GM23338 (cell line): ENCODE measurements around the gene CD44. TPM values are rescaled to one million over a fixed set of nuclear protein-coding genes. Genes with fewer than 3 reads are reported as not detected.

ENCODE experiments used
- ATAC-seq: fragments of 200-7000 bp; cut with Tn5 transposase; 3 replicates; pipeline ENCODE4 v1.9.1; 2020
- DNase-seq: peaks from one replicate; pipeline ENCODE4 v3.0.0-alpha.2; 2015; ENCODE audit warnings: low spot score
- H2AFZ ChIP-seq: fragments of 200-600 bp; sonication (generic); 2 replicates; pipeline ENCODE4 v1.8.0; 2016; ENCODE audit warnings: antibody characterized with exemption, mild to moderate bottlenecking, moderate library complexity
- H3F3A ChIP-seq: fragments of 200-600 bp; sonication (generic); replicated peaks from 2 replicates; pipeline ENCODE4 v1.8.0; 2017; ENCODE audit warnings: antibody characterized with exemption, mixed run types, low read depth
- H3K27ac ChIP-seq: fragments of 200-600 bp; sonication (generic); 2 replicates; pipeline ENCODE4 v1.6.1; 2016; ENCODE audit warnings: low read depth
- H3K27me3 ChIP-seq: fragments of 200-600 bp; sonication (generic); 2 replicates; pipeline ENCODE4 v1.8.0; 2016; ENCODE audit warnings: mild to moderate bottlenecking, mixed run types, moderate library complexity; ENCODE audit not compliant: insufficient read depth
- H3K36me3 ChIP-seq: fragments of 200-600 bp; sonication (generic); 2 replicates; pipeline ENCODE4 v1.8.0; 2016; ENCODE audit warnings: mild to moderate bottlenecking; ENCODE audit not compliant: insufficient read depth
- H3K4me1 ChIP-seq: fragments of 200-600 bp; sonication (generic); 2 replicates; pipeline ENCODE4 v1.8.0; 2016; ENCODE audit warnings: mild to moderate bottlenecking, moderate library complexity; ENCODE audit not compliant: insufficient read depth
- H3K4me2 ChIP-seq: fragments of 200-600 bp; sonication (generic); 2 replicates; pipeline ENCODE4 v1.7.1; 2017; ENCODE audit warnings: mixed run types
- H3K4me3 ChIP-seq: fragments of 200-600 bp; sonication (generic); 2 replicates; pipeline ENCODE4 v1.6.1; 2016; ENCODE audit warnings: mixed run types
- H3K79me2 ChIP-seq: fragments of 200-600 bp; sonication (generic); replicated peaks from 2 replicates; pipeline ENCODE4 v1.8.0; 2017; ENCODE audit warnings: mild to moderate bottlenecking; ENCODE audit not compliant: insufficient read depth
- H3K9me2 ChIP-seq: fragments of 200-600 bp; sonication (generic); 2 replicates; pipeline ENCODE4 v1.8.0; 2017; ENCODE audit not compliant: insufficient read depth
- H4K20me1 ChIP-seq: fragments of 200-600 bp; sonication (generic); replicated peaks from 2 replicates; pipeline ENCODE4 v1.8.0; 2017; ENCODE audit warnings: mild to moderate bottlenecking; ENCODE audit not compliant: insufficient read depth
- H3K27ac Mint-ChIP-seq: 2 replicates; pipeline ENCODE4 v1.8.0; 2020; ENCODE audit warnings: inconsistent platforms, mild to moderate bottlenecking, moderate library complexity, mixed read lengths
- H3K27me3 Mint-ChIP-seq: 3 replicates; pipeline ENCODE4 v1.8.0; 2022; ENCODE audit warnings: low read depth, mild to moderate bottlenecking, moderate library complexity, mixed read lengths, inconsistent platforms; ENCODE audit not compliant: insufficient read depth, poor library complexity
- H3K36me3 Mint-ChIP-seq: 3 replicates; pipeline ENCODE4 v1.8.0; 2021; ENCODE audit warnings: low read depth, mild to moderate bottlenecking, inconsistent platforms, moderate library complexity, mixed read lengths
- H3K4me1 Mint-ChIP-seq: 3 replicates; pipeline ENCODE4 v1.8.0; 2020; ENCODE audit warnings: mild to moderate bottlenecking, inconsistent platforms, mixed read lengths
- H3K4me3 Mint-ChIP-seq: 3 replicates; pipeline ENCODE4 v1.8.0; 2021; ENCODE audit warnings: moderate library complexity, mild to moderate bottlenecking, inconsistent platforms, mixed read lengths
- H3K9me3 Mint-ChIP-seq: 3 replicates; pipeline ENCODE4 v1.8.0; 2020; ENCODE audit warnings: moderate library complexity, mild to moderate bottlenecking, inconsistent platforms, mixed read lengths
- CREB1 ChIP-seq: fragments of 250-450 bp; sonication (Bioruptor Pico); IDR thresholded peaks from 2 replicates; pipeline ENCODE4 v1.5.0; 2020; ENCODE audit warnings: low read depth, mild to moderate bottlenecking, moderate library complexity
- EZH2 ChIP-seq: fragments of 200-600 bp; sonication (generic); IDR thresholded peaks from one replicate; pipeline ENCODE4 v1.8.0; 2017; ENCODE audit warnings: antibody characterized with exemption, mild to moderate bottlenecking, low read depth; ENCODE audit not compliant: unreplicated experiment
- JUNB ChIP-seq: IDR thresholded peaks from one replicate; pipeline ENCODE4 v1.6.1; 2016; ENCODE audit warnings: antibody characterized with exemption; ENCODE audit not compliant: unreplicated experiment
- NANOG ChIP-seq: IDR thresholded peaks from 2 replicates; pipeline ENCODE4 v1.6.1; 2016; ENCODE audit warnings: antibody characterized with exemption, borderline replicate concordance
- POLR2AphosphoS5 ChIP-seq: IDR thresholded peaks from 2 replicates; pipeline ENCODE4 v1.6.1; 2016; ENCODE audit warnings: antibody characterized with exemption, low read depth
- STAT1 ChIP-seq: IDR thresholded peaks from one replicate; pipeline ENCODE4 v1.6.1; 2016; ENCODE audit warnings: antibody characterized with exemption; ENCODE audit not compliant: unreplicated experiment
- ZNF114 ChIP-seq: fragments of 250-450 bp; sonication (Bioruptor Pico); IDR thresholded peaks from 2 replicates; pipeline ENCODE4 v1.5.0; 2020; ENCODE audit warnings: mild to moderate bottlenecking, moderate library complexity
- ZNF331 ChIP-seq: fragments of 250-450 bp; sonication (Bioruptor Pico); IDR thresholded peaks from 2 replicates; pipeline ENCODE4 v1.5.0; 2020; ENCODE audit warnings: low read depth, mild to moderate bottlenecking, moderate library complexity
- polyA plus RNA-seq: library from polyadenylated mRNA; unstranded; fragments of >200 nt; fragmentation: Nextera tagmentation; extraction: Ambion mirVana; gene quantifications from 2 replicates; pipeline ENCODE4 v1.2.1, GENCODE V29; 2016
- total RNA-seq: library from RNA; depleted of rRNA; stranded (reverse); fragments of >200 nt; shearing (Covaris generic); gene quantifications from 2 replicates; pipeline ENCODE4 v1.2.3, GENCODE V29; 2014
- TF ChIP-seq, protein P1 (sequence below): IDR thresholded peaks from 2 replicates; pipeline ENCODE4 v1.6.1; 2016; ENCODE audit warnings: antibody characterized with exemption
- TF ChIP-seq, protein P2 (sequence below): fragments of 250-450 bp; sonication (Bioruptor Pico); IDR thresholded peaks from 2 replicates; pipeline ENCODE4 v1.5.0; 2020; ENCODE audit warnings: mild to moderate bottlenecking, moderate library complexity
- TF ChIP-seq, protein P3 (sequence below), 2 experiments: fragments of 200-600 bp in 1 of 2; sonication (generic) in 1 of 2; conservative IDR thresholded peaks; 2 replicates each; pipeline versions ENCODE4 v1.5.1 to v1.6.1; 2016 to 2017; ENCODE audit warnings: antibody characterized with exemption in 2 of 2, low read depth in 2 of 2, mild to moderate bottlenecking in 2 of 2, moderate library complexity in 1 of 2

The CD44 gene
- total and polyA plus RNA-seq, 2 experiments from 2014 or later = 4.0 to 10.1 TPM

DNA sequence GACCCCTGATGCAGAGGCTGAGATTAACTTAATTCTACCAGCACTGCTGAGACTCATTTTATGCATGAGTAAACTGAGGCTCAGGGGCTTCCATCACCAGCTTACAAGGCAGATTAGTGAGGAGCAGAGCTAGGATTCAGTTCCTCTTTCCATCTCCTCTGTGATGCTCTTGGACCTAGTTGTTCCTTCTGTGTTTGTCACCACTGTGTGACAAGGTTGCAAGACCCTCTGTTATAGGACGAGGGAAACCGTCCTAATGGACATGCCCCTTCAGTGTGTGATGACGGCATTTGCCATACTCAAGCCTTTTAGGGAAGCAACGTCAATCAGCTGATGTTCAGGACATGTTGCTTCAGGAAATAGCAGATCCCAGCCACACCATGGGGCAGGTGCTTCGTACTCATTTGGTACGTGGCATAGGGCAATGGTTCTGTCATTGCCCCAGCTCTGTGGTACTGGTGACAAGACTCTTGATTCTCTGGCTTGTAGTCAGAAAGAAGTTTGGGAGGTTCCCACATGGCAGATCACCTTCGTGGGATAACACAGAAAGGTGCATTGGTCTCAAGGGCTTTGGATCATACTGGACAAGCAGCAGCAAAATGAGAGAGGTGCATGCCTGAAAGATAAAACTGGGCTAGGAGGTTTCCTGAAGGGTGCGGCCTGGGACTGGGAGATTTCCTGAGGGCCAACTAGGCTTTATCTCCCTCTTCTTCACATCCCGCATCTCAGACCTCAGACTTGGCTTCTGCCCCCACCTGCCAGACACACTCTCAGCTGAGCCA is 23.9 kb upstream of the CD44 start:
- H2AFZ ChIP-seq = peak overlapping the region; percentile 69
- H3K27me3 ChIP-seq = no peaks in the 10 kb centered on the region
- TF ChIP-seq ZNF114 (CRISPR knock-in tag) = no peak
- no peak for TF ChIP-seq CREB1 (CRISPR knock-in tag)
- TF ChIP-seq, protein P1, sequence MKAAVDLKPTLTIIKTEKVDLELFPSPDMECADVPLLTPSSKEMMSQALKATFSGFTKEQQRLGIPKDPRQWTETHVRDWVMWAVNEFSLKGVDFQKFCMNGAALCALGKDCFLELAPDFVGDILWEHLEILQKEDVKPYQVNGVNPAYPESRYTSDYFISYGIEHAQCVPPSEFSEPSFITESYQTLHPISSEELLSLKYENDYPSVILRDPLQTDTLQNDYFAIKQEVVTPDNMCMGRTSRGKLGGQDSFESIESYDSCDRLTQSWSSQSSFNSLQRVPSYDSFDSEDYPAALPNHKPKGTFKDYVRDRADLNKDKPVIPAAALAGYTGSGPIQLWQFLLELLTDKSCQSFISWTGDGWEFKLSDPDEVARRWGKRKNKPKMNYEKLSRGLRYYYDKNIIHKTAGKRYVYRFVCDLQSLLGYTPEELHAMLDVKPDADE = no peak
- no peak for TF ChIP-seq STAT1
- TF ChIP-seq JUNB = no peak
- TF ChIP-seq POLR2AphosphoS5 = no peak
- no peak for TF ChIP-seq NANOG
- TF ChIP-seq, protein P2, sequence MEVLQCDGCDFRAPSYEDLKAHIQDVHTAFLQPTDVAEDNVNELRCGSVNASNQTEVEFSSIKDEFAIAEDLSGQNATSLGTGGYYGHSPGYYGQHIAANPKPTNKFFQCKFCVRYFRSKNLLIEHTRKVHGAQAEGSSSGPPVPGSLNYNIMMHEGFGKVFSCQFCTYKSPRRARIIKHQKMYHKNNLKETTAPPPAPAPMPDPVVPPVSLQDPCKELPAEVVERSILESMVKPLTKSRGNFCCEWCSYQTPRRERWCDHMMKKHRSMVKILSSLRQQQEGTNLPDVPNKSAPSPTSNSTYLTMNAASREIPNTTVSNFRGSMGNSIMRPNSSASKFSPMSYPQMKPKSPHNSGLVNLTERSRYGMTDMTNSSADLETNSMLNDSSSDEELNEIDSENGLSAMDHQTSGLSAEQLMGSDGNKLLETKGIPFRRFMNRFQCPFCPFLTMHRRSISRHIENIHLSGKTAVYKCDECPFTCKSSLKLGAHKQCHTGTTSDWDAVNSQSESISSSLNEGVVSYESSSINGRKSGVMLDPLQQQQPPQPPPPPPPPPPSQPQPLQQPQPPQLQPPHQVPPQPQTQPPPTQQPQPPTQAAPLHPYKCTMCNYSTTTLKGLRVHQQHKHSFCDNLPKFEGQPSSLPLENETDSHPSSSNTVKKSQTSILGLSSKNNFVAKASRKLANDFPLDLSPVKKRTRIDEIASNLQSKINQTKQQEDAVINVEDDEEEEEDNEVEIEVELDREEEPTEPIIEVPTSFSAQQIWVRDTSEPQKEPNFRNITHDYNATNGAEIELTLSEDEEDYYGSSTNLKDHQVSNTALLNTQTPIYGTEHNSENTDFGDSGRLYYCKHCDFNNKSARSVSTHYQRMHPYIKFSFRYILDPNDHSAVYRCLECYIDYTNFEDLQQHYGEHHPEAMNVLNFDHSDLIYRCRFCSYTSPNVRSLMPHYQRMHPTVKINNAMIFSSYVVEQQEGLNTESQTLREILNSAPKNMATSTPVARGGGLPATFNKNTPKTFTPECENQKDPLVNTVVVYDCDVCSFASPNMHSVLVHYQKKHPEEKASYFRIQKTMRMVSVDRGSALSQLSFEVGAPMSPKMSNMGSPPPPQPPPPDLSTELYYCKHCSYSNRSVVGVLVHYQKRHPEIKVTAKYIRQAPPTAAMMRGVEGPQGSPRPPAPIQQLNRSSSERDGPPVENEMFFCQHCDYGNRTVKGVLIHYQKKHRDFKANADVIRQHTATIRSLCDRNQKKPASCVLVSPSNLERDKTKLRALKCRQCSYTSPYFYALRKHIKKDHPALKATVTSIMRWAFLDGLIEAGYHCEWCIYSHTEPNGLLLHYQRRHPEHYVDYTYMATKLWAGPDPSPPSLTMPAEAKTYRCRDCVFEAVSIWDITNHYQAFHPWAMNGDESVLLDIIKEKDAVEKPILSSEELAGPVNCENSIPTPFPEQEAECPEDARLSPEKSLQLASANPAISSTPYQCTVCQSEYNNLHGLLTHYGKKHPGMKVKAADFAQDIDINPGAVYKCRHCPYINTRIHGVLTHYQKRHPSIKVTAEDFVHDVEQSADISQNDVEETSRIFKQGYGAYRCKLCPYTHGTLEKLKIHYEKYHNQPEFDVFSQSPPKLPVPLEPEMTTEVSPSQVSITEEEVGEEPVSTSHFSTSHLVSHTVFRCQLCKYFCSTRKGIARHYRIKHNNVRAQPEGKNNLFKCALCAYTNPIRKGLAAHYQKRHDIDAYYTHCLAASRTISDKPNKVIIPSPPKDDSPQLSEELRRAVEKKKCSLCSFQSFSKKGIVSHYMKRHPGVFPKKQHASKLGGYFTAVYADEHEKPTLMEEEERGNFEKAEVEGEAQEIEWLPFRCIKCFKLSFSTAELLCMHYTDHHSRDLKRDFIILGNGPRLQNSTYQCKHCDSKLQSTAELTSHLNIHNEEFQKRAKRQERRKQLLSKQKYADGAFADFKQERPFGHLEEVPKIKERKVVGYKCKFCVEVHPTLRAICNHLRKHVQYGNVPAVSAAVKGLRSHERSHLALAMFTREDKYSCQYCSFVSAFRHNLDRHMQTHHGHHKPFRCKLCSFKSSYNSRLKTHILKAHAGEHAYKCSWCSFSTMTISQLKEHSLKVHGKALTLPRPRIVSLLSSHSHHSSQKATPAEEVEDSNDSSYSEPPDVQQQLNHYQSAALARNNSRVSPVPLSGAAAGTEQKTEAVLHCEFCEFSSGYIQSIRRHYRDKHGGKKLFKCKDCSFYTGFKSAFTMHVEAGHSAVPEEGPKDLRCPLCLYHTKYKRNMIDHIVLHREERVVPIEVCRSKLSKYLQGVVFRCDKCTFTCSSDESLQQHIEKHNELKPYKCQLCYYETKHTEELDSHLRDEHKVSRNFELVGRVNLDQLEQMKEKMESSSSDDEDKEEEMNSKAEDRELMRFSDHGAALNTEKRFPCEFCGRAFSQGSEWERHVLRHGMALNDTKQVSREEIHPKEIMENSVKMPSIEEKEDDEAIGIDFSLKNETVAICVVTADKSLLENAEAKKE (CRISPR knock-in tag) = no peak
- no peak for TF ChIP-seq ZNF331 (CRISPR knock-in tag)
- TF ChIP-seq, protein P3, sequence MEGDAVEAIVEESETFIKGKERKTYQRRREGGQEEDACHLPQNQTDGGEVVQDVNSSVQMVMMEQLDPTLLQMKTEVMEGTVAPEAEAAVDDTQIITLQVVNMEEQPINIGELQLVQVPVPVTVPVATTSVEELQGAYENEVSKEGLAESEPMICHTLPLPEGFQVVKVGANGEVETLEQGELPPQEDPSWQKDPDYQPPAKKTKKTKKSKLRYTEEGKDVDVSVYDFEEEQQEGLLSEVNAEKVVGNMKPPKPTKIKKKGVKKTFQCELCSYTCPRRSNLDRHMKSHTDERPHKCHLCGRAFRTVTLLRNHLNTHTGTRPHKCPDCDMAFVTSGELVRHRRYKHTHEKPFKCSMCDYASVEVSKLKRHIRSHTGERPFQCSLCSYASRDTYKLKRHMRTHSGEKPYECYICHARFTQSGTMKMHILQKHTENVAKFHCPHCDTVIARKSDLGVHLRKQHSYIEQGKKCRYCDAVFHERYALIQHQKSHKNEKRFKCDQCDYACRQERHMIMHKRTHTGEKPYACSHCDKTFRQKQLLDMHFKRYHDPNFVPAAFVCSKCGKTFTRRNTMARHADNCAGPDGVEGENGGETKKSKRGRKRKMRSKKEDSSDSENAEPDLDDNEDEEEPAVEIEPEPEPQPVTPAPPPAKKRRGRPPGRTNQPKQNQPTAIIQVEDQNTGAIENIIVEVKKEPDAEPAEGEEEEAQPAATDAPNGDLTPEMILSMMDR (conservative IDR thresholded peaks at IDR 0.05; ENCODE audit: low read depth in 2 of 2) = no peak
- no peak for TF ChIP-seq EZH2
- H3K9me2 ChIP-seq = peaks cover 3% of the 10 kb centered on the region; the same call in 1 of the 2 replicates
- H3K4me2 ChIP-seq = no peak overlapping the region
- Mint-ChIP-seq H3K4me3 (no peak overlapping the region), H3K27me3 (peaks cover 3% of the 10 kb centered on the region), H3K4me1 (peaks cover 4% of the 10 kb centered on the region; the same call in 1 of the 3 replicates), H3K9me3 (no peaks in the 10 kb centered on the region), H3K36me3 (no peaks in the 10 kb centered on the region), H3K27ac (no peak overlapping the region)
- H3K79me2 ChIP-seq = no peaks in the 10 kb centered on the region
- H3F3A ChIP-seq = no peaks in the 10 kb centered on the region
- no peaks in the 10 kb centered on the region for H3K36me3 ChIP-seq
- no peak overlapping the region for H3K27ac ChIP-seq
- DNase-seq (no peak), ATAC-seq (no peak)
- H4K20me1 ChIP-seq = no peaks in the 10 kb centered on the region
- no peak overlapping the region for H3K4me3 ChIP-seq
- no peaks in the 10 kb centered on the region for H3K4me1 ChIP-seq
